HepG2 (cell line): Measurements from ENCODE around the gene ASXL1. TPM values are rescaled to one million over a fixed set of nuclear protein-coding genes. Genes with fewer than 3 reads are reported as not detected.

ENCODE experiments used
- ARNTL ChIP-seq: sonication (generic); formaldehyde crosslinking; IDR thresholded peaks from 2 replicates; pipeline ENCODE4 v1.4.0; 2020; ENCODE audit warnings: mild to moderate bottlenecking, missing genetic modification reagents
- ATF3 ChIP-seq: sonication (generic); formaldehyde crosslinking; IDR thresholded peaks from 2 replicates; pipeline ENCODE4 v1.4.0; 2020; ENCODE audit warnings: missing genetic modification reagents
- FOXJ3 ChIP-seq: sonication (generic); formaldehyde crosslinking; IDR thresholded peaks from 2 replicates; pipeline ENCODE4 v1.4.0; 2020; ENCODE audit warnings: missing genetic modification reagents, mild to moderate bottlenecking, borderline replicate concordance
- GFI1 ChIP-seq: sonication (generic); formaldehyde crosslinking; IDR thresholded peaks from 2 replicates; pipeline ENCODE4 v1.5.0; 2020; ENCODE audit warnings: missing genetic modification reagents, mild to moderate bottlenecking, borderline replicate concordance
- MAZ ChIP-seq, 2 experiments: sonication (generic) in 1 of 2; formaldehyde crosslinking in 1 of 2; IDR thresholded peaks; 2 replicates each; pipeline versions ENCODE4 v1.5.0 to v1.6.1; 2012 to 2020; ENCODE audit warnings: low read depth in 2 of 2, mild to moderate bottlenecking in 2 of 2, borderline replicate concordance in 1 of 2, improper control_type of control experiment in 1 of 2, low read length in 1 of 2, missing genetic modification reagents in 1 of 2, moderate library complexity in 1 of 2
- PAF1 ChIP-seq: IDR thresholded peaks from 2 replicates; pipeline ENCODE4 v1.6.1; 2016; ENCODE audit warnings: missing genetic modification reagents, missing compliant biosample characterization
- RXRB ChIP-seq: IDR thresholded peaks from 2 replicates; pipeline ENCODE4 v1.6.1; 2016; ENCODE audit warnings: borderline replicate concordance, missing genetic modification reagents, missing compliant biosample characterization
- SRSF4 ChIP-seq: fragments of 200-400 bp; formaldehyde crosslinking; IDR thresholded peaks from one replicate; pipeline ENCODE4 v1.6.1; 2018; ENCODE audit warnings: mild to moderate bottlenecking, low read depth, low read length, moderate library complexity; ENCODE audit not compliant: poor library complexity, severe bottlenecking
- SSRP1 ChIP-seq: IDR thresholded peaks from 2 replicates; pipeline ENCODE4 v1.6.1; 2016; ENCODE audit warnings: control low read depth
- ZBTB26 ChIP-seq: IDR thresholded peaks from 2 replicates; pipeline ENCODE4 v1.6.1; 2016; ENCODE audit warnings: missing compliant biosample characterization, missing genetic modification reagents, borderline replicate concordance
- ZBTB7A ChIP-seq: sonication (generic); formaldehyde crosslinking; IDR thresholded peaks from 2 replicates; pipeline ENCODE4 v1.8.0; 2022; ENCODE audit warnings: mild to moderate bottlenecking, missing genetic modification reagents
- ZBTB8A ChIP-seq: sonication (generic); formaldehyde crosslinking; IDR thresholded peaks from 2 replicates; pipeline ENCODE4 v1.4.0; 2020; ENCODE audit warnings: mild to moderate bottlenecking, low read depth, missing genetic modification reagents, borderline replicate concordance
- ZC3H4 ChIP-seq: sonication (generic); formaldehyde crosslinking; IDR thresholded peaks from 2 replicates; pipeline ENCODE4 v1.4.0; 2020; ENCODE audit warnings: missing genetic modification reagents, borderline replicate concordance
- ZKSCAN1 ChIP-seq: fragments of 150-350 bp; IDR thresholded peaks from 2 replicates; pipeline ENCODE4 v1.6.1; 2014; ENCODE audit warnings: low read length
- ZNF10 ChIP-seq: sonication (generic); formaldehyde crosslinking; IDR thresholded peaks from 2 replicates; pipeline ENCODE4 v1.4.0; 2020; ENCODE audit warnings: mild to moderate bottlenecking, low read depth, missing genetic modification reagents, borderline replicate concordance
- ZNF263 ChIP-seq: sonication (generic); formaldehyde crosslinking; IDR thresholded peaks from 2 replicates; pipeline ENCODE4 v1.4.0; 2020; ENCODE audit warnings: missing genetic modification reagents
- ZNF329 ChIP-seq: sonication (generic); formaldehyde crosslinking; IDR thresholded peaks from 2 replicates; pipeline ENCODE4 v1.9.0; 2021; ENCODE audit warnings: low read depth, mild to moderate bottlenecking, missing genetic modification reagents
- ZNF446 ChIP-seq: sonication (generic); formaldehyde crosslinking; IDR thresholded peaks from 2 replicates; pipeline ENCODE4 v1.5.0; 2020; ENCODE audit warnings: mild to moderate bottlenecking, missing genetic modification reagents
- ZNF615 ChIP-seq: sonication (generic); formaldehyde crosslinking; IDR thresholded peaks from 2 replicates; pipeline ENCODE4 v1.5.0; 2020; ENCODE audit warnings: mild to moderate bottlenecking, missing genetic modification reagents, borderline replicate concordance
- ZNF709 ChIP-seq: sonication (generic); formaldehyde crosslinking; IDR thresholded peaks from 2 replicates; pipeline ENCODE4 v1.5.0; 2020; ENCODE audit warnings: mild to moderate bottlenecking, missing genetic modification reagents
- ZNF710 ChIP-seq: sonication (generic); formaldehyde crosslinking; IDR thresholded peaks from 2 replicates; pipeline ENCODE4 v1.5.0; 2020; ENCODE audit warnings: mild to moderate bottlenecking, missing genetic modification reagents, borderline replicate concordance
- polyA plus RNA-seq, 8 experiments: library from polyadenylated mRNA; depleted of rRNA in 3 of 8; stranded (reverse) in 7 of 8; unstranded in 1 of 8; fragments of >200 nt; fragmentation: Illumina TruSeq in 4 of 8; extraction: Trizol in 4 of 8; gene quantifications; 2 replicates each; pipeline versions ENCODE4 v1.2.1 to v1.2.3, GENCODE V29; 2011 to 2016; ENCODE audit warnings: low read depth in 4 of 8, missing spikeins in 1 of 8, mixed read lengths in 1 of 8; ENCODE audit not compliant: insufficient read depth in 1 of 8
- total RNA-seq, 5 experiments: library from RNA; depleted of rRNA; stranded (reverse); fragments of >200 nt; fragmentation: Illumina TruSeq; extraction: Trizol; gene quantifications; 2 replicates each; pipeline ENCODE4 v1.2.3, GENCODE V29; 2016; ENCODE audit warnings: low read depth in 1 of 5
- TF ChIP-seq, protein P1 (sequence below): sonication (generic); formaldehyde crosslinking; IDR thresholded peaks from 2 replicates; pipeline ENCODE4 v1.8.0; 2022; ENCODE audit warnings: mild to moderate bottlenecking, missing genetic modification reagents

The ASXL1 gene
- total and polyA plus RNA-seq, 2 of the 13 experiments (the other 11 are each of a cell fraction or from before 2014, with no cell fraction given) = 62.1 to 74.8 TPM

- TF ChIP-seq, protein P1, sequence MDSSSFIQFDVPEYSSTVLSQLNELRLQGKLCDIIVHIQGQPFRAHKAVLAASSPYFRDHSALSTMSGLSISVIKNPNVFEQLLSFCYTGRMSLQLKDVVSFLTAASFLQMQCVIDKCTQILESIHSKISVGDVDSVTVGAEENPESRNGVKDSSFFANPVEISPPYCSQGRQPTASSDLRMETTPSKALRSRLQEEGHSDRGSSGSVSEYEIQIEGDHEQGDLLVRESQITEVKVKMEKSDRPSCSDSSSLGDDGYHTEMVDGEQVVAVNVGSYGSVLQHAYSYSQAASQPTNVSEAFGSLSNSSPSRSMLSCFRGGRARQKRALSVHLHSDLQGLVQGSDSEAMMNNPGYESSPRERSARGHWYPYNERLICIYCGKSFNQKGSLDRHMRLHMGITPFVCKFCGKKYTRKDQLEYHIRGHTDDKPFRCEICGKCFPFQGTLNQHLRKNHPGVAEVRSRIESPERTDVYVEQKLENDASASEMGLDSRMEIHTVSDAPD (CRISPR knock-in tag) = no peak
- TF ChIP-seq ZC3H4 (CRISPR knock-in tag) (peak; percentile 60; the same call in 1 of the 2 replicates), ZNF615 (CRISPR knock-in tag) (no peak; the same call in 1 of the 2 replicates), ZNF709 (CRISPR knock-in tag) (peak; percentile 63; the same call in 1 of the 2 replicates), ATF3 (CRISPR knock-in tag) (0 out of 2 replicates have a peak, but pooled peaks have one; percentile 47), ARNTL (CRISPR knock-in tag) (peak; percentile 57; the same call in 1 of the 2 replicates), ZNF10 (CRISPR knock-in tag) (no peak), ZKSCAN1 (no peak), ZBTB26 (CRISPR knock-in tag) (peak; percentile 51; the same call in 1 of the 2 replicates), ZNF710 (CRISPR knock-in tag) (0 out of 2 replicates have a peak, but pooled peaks have one; percentile 10), SRSF4 (no peak), ZNF329 (no peak), SSRP1 (CRISPR knock-in tag) (0 out of 2 replicates have a peak, but pooled peaks have one; percentile 9), FOXJ3 (CRISPR knock-in tag) (peak; percentile 22; the same call in 1 of the 2 replicates), PAF1 (CRISPR knock-in tag) (no peak), ZBTB8A (CRISPR knock-in tag) (no peak), ZNF446 (CRISPR knock-in tag) (no peak; the same call in 1 of the 2 replicates), ZNF263 (CRISPR knock-in tag) (no peak; the same call in 1 of the 2 replicates), RXRB (CRISPR knock-in tag) (peak; percentile 57), GFI1 (CRISPR knock-in tag) (peak; percentile 64; the same call in 1 of the 2 replicates), ZBTB7A (CRISPR knock-in tag) (peak; percentile 82), MAZ (IDR thresholded peaks at IDR 0.05; ENCODE audit: borderline replicate concordance, low read depth, low read length) (peak; percentile 84), MAZ (CRISPR knock-in tag; IDR thresholded peaks at IDR 0.05; ENCODE audit: low read depth) (peak; percentile 66; the same call in 1 of the 2 replicates)
Observed at GRCh38 chr20:32358883-32359632, 927 bp downstream of the ASXL1 start (continued).
